Prostate gland (tissue), 2 donors: ENCODE measurements around the gene HRC. TPM values are rescaled to one million over a fixed set of nuclear protein-coding genes. Genes with fewer than 3 reads are reported as not detected.

ENCODE experiments used
- DNase-seq: peaks from one replicate; pipeline ENCODE4 v3.0.0-alpha.2; 2019; ENCODE audit warnings: low spot score
- H3K27ac ChIP-seq, 2 donors: fragments of 200-600 bp; sonication (generic); 2 replicates each; pipeline ENCODE4 v1.5.1; 2017 to 2019
- H3K27me3 ChIP-seq: fragments of 200-600 bp; sonication (generic); replicated peaks from 2 replicates; pipeline ENCODE4 v1.5.1; 2019; ENCODE audit not compliant: insufficient read depth
- H3K36me3 ChIP-seq, 2 donors: fragments of 200-600 bp; sonication (generic); 1 replicate in 1 of 2; 2 replicates in 1 of 2; pipeline versions ENCODE4 v1.5.1 to v1.8.1; 2017 to 2019
- H3K4me1 ChIP-seq: fragments of 200-600 bp; sonication (generic); replicated peaks from 2 replicates; pipeline ENCODE4 v1.5.1; 2019
- H3K4me3 ChIP-seq, 2 donors: fragments of 200-600 bp; sonication (generic); 2 replicates each; pipeline ENCODE4 v1.5.1; 2017 to 2019
- H3K9me3 ChIP-seq: fragments of 200-600 bp; sonication (generic); 2 replicates; pipeline ENCODE4 v1.5.1; 2017
- POLR2A ChIP-seq: fragments of 450-650 bp; IDR thresholded peaks from one replicate; pipeline ENCODE4 v1.6.1; 2016; ENCODE audit warnings: antibody characterized with exemption, mild to moderate bottlenecking
- POLR2AphosphoS5 ChIP-seq: sonication (generic); formaldehyde crosslinking; IDR thresholded peaks from one replicate; pipeline ENCODE4 v1.6.1; 2017; ENCODE audit warnings: antibody characterized with exemption
- WGBS: methylation state at CpG from one replicate; pipeline ENCODE4 v1.1.5; 2018; 5-methylcytosine and 5-hydroxymethylcytosine counted together
- intact Hi-C: fragments of 100-400 bp; cut with DNase I; formaldehyde crosslinking; loops from one replicate; pipeline ENCODE4 v1.14.2; 2022
- total RNA-seq, 2 donors: library from RNA; depleted of rRNA; stranded (reverse); fragments of >200 nt; gene quantifications; one replicate each; pipeline ENCODE4 v1.1.0, GENCODE V29; 2016
- TF ChIP-seq, protein P1 (sequence below), 4 experiments: fragments of 200-600 bp in 2 of 4; fragments of 450-650 bp in 2 of 4; sonication (generic) in 2 of 4; IDR thresholded peaks; 1 replicate in 3 of 4; 2 replicates in 1 of 4; pipeline ENCODE4 v1.5.1; 2016 to 2019; ENCODE audit warnings: antibody characterized with exemption in 4 of 4, mild to moderate bottlenecking in 2 of 4, moderate library complexity in 2 of 4

The HRC gene
- total RNA-seq, 2 donors from 2014 or later, result 3.8 to 6.7 TPM

DNA sequence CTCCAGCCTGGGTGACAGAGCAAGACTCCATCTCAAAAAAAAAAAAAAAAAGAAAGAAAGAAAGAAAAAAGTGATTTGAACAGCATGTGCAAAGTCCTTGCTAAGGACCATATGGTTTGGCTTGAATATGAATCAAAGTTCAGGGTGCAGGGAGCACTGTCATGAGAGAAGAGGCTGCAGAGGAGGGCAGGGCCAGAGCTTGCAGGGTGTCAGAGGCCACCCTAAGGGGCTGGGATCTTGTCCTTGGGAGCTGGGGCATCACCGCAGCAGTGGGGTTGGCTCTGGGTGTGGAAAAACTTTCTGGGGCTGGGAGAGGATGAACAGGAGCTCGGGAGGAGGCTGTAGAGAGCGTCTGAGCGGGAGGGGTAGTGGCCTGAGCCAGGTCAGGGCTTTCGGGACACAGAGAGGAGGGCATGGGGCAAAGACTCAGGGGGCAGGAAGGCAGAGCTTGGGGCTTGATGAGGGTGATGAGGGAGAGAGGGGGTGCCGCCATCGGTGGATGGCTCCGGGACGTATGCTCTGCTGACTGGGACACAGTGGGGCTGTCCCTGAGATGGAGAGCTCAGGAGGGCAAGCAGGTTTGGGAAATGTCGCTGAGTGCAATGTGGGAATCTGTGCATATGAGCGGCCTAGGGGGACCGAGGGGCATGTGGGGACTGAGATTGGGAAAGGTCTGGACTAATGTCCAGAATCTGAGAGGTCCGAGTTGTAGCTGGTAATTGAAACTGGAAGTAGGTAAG, 5.4 kb upstream of the HRC start:
- TF ChIP-seq, protein P1, sequence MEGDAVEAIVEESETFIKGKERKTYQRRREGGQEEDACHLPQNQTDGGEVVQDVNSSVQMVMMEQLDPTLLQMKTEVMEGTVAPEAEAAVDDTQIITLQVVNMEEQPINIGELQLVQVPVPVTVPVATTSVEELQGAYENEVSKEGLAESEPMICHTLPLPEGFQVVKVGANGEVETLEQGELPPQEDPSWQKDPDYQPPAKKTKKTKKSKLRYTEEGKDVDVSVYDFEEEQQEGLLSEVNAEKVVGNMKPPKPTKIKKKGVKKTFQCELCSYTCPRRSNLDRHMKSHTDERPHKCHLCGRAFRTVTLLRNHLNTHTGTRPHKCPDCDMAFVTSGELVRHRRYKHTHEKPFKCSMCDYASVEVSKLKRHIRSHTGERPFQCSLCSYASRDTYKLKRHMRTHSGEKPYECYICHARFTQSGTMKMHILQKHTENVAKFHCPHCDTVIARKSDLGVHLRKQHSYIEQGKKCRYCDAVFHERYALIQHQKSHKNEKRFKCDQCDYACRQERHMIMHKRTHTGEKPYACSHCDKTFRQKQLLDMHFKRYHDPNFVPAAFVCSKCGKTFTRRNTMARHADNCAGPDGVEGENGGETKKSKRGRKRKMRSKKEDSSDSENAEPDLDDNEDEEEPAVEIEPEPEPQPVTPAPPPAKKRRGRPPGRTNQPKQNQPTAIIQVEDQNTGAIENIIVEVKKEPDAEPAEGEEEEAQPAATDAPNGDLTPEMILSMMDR (IDR thresholded peaks at IDR 0.05), result no peak
- TF ChIP-seq POLR2AphosphoS5, result no peak
- no peak for TF ChIP-seq POLR2A
- Histone ChIP-seq H3K9me3 (no peaks in the 10 kb centered on the region), H3K4me3 (no peak overlapping the region), H3K27ac (no peak overlapping the region), H3K4me1 (peaks cover 7% of the 10 kb centered on the region), H3K27me3 (no peaks in the 10 kb centered on the region), H3K36me3 (no peaks in the 10 kb centered on the region)
- WGBS, result 89% methylated on average over 13 of the region's 13 CpGs
- DNase-seq, result no peak
- intact Hi-C loops, result no loop called here

DNA sequence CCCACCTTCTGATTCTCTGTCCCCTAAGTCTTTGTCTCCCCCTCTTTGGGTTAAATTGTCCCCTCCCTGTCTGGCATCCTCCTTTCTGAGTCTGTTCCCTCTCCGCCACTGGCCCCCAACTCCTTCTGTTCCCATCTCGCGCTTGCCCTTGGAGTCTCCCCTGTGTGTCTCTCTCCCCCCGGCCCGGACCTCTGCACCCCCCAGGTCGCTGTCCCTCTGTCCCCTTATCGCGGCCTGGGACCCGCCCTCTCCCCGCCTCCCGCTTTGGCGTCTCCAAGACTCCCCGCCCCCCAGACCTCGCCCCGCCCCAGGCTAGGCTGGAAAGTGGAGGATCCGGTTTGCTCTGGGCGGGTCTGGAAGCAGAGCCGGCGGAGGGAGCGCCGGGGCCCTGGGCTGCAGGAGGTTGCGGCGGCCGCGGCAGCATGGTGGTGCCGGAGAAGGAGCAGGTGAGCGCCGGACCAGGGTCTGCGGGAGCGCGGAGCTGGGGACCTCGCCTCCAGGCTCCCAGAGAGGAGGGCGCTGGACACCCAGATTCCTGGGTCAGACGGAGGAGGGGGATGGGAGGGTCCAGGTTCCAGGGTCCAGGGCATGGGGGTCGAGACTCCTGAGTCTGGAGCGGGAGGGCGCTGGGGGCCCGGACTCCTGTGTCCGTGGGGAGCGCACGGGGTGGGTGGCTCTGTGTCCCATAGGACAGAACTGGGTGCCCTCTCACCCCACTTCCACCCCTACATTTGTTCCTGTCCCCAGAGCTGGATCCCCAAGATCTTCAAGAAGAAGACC, 2.4 kb upstream of the HRC start, which contains the start of gene TRPM4:
TSS of gene TRPM4 (plus strand) at position 348 of the 780 bp plus-strand sequence. CDS start at position 423, 75 bp downstream.
- Histone ChIP-seq H3K27ac (peak within 1 kb of the TSS; percentile 88 to 95), H3K9me3 (no peaks in the 10 kb centered on the region), H3K4me1 (no peaks in the 10 kb centered on the region), H3K36me3 (no peaks in the 10 kb centered on the region), H3K4me3 (peak within 1 kb of the TSS; percentile 73 to 85), H3K27me3 (no peaks in the 10 kb centered on the region)
- 1% methylated on average over 40 of the region's 41 CpGs for WGBS
- TF ChIP-seq POLR2AphosphoS5, result peak; percentile 98
- peak; percentile 95 for TF ChIP-seq POLR2A
- TF ChIP-seq, protein P1 (IDR thresholded peaks at IDR 0.05), result no peak
- intact Hi-C loops, result no loop called here
- DNase-seq, result peak; percentile 94

DNA sequence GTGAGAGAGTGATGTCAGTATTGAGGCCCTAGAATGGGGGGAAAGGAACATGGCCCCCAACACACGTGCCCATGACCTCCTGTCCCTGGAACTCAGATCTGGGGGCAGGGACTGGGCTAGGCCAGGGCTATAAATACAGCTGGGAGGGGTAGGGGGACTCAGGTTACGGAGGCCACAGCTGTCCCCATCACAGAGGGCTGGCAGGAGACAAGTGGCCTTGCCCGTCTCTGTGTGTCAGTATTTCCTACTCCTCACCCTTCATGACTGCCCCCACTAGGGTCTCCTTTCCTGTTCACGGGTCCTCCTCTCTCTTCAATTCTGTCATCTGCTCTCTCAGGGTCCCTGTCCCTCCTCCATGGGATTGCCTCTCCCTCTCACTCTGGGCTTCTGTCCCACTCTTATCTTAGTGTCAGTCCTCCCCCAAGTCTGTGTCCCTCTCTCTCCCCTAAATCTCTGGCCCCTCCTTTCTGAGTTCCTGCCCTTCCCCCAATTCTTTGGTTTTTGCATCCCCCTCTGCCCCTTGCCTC, 687 bp upstream of the HRC start:
- 68% methylated on average over 4 of the region's 4 CpGs for WGBS
- intact Hi-C loops, result no loop called here
- H3K4me1 ChIP-seq, result no peaks in the 10 kb centered on the region

DNA sequence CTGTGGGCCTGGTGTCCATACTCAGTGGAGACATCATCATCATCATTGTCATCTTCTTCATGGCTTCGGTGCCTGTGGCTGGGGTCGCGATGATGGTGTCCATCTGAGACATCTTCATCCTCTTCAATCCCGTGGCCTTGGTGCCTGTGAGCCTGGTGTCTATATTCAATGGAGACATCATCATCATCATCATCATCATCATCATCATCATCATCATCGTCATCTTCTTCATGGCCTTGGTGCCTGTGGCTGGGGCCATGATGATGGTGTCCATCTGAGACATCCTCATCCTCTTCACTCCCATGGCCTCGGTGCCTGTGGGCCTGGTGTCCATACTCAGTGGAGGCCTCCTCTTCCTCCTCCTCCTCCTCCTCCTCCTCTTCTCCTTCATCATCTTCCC, 917 bp downstream of the HRC start:
- intact Hi-C loops, result loop anchor here (5.0 kb wide), 1 partner anchor 37 kb away; the partner anchor contains the start of genes C19orf73 and PPFIA3

More for the DNA sequence above, 687 bp upstream of the HRC start:
- TF ChIP-seq, protein P1 (IDR thresholded peaks at IDR 0.05), result no peak
- TF ChIP-seq POLR2AphosphoS5 (no peak), POLR2A (no peak)
- H3K36me3 ChIP-seq, result no peaks in the 10 kb centered on the region
- no peaks in the 10 kb centered on the region for H3K27me3 ChIP-seq
- no peak for DNase-seq
- no peaks in the 10 kb centered on the region for H3K9me3 ChIP-seq
- no peak overlapping the region for H3K27ac ChIP-seq
- no peak overlapping the region for H3K4me3 ChIP-seq

More for the DNA sequence above, 917 bp downstream of the HRC start:
- Histone ChIP-seq H3K27me3 (no peaks in the 10 kb centered on the region), H3K27ac (no peak overlapping the region), H3K4me1 (no peaks in the 10 kb centered on the region), H3K9me3 (no peaks in the 10 kb centered on the region), H3K36me3 (no peaks in the 10 kb centered on the region), H3K4me3 (no peak overlapping the region)
- DNase-seq, result no peak
- 95% methylated on average over 6 of the region's 6 CpGs for WGBS
- TF ChIP-seq, protein P1 (IDR thresholded peaks at IDR 0.05), result no peak
- TF ChIP-seq POLR2A, result no peak
- no peak for TF ChIP-seq POLR2AphosphoS5
